ENCODE results near the gene CNTF. TPM values are rescaled to one million over a fixed set of nuclear protein-coding genes. Genes with fewer than 3 reads are reported as not detected.

CNTF gene
- total RNA-seq, 1 experiment from 2014 or later = 5.5 TPM

GRCh38 chr11:58639669-58640068 is 17.2 kb downstream of the CNTF start:
- Histone ChIP-seq H3K4me1 (ENCODE audit: insufficient read depth, low read length, poor library complexity, severe bottlenecking) (no peaks in the 10 kb centered on the region), H3K9me3 (ENCODE audit: low read depth, low read length, poor library complexity, severe bottlenecking) (no peaks in the 10 kb centered on the region), H3K4me3 (ENCODE audit: low read depth, low read length, poor library complexity, severe bottlenecking) (no peak overlapping the region), H3K36me3 (ENCODE audit: insufficient read depth, low read length, poor library complexity, severe bottlenecking) (no peaks in the 10 kb centered on the region), H3K27ac (ENCODE audit: low read depth, low read length, poor library complexity, severe bottlenecking) (no peak overlapping the region), H3K27me3 (replicated peaks; ENCODE audit: insufficient read depth, low read depth, low read length, poor library complexity) (no peaks in the 10 kb centered on the region)
- no peak for TF ChIP-seq EZH2 (IDR thresholded peaks at IDR 0.05; ENCODE audit: borderline replicate concordance, low read depth, low read length, poor library complexity, severe bottlenecking)
- TF ChIP-seq CTCF (conservative IDR thresholded peaks at IDR 0.05; ENCODE audit: low read depth, low read length) = no peak
- intact Hi-C loops (cut with micrococcal nuclease; ENCODE audit: unreplicated experiment) = no loop called here
- POLR2A ChIA-PET (ENCODE audit: low non-redundant PET) = no interaction called here
- no TSS peak for BruUV-seq (replicated peaks)
- no peak for DNase-seq (ENCODE audit: low spot score)
- CTCF ChIA-PET = no interaction called here

GRCh38 chr11:58640386-58641023 is 18.0 kb downstream of the CNTF start:
- BruUV-seq (replicated peaks) = no TSS peak
- Histone ChIP-seq H3K27ac (ENCODE audit: low read depth, low read length, poor library complexity, severe bottlenecking) (no peak overlapping the region), H3K36me3 (ENCODE audit: insufficient read depth, low read length, poor library complexity, severe bottlenecking) (no peaks in the 10 kb centered on the region), H3K27me3 (replicated peaks; ENCODE audit: insufficient read depth, low read depth, low read length, poor library complexity) (no peaks in the 10 kb centered on the region), H3K4me1 (ENCODE audit: insufficient read depth, low read length, poor library complexity, severe bottlenecking) (no peaks in the 10 kb centered on the region), H3K4me3 (ENCODE audit: low read depth, low read length, poor library complexity, severe bottlenecking) (no peak overlapping the region), H3K9me3 (ENCODE audit: low read depth, low read length, poor library complexity, severe bottlenecking) (no peaks in the 10 kb centered on the region)
- CTCF ChIA-PET = no interaction called here
- TF ChIP-seq CTCF (conservative IDR thresholded peaks at IDR 0.05; ENCODE audit: low read depth, low read length) (no peak), EZH2 (IDR thresholded peaks at IDR 0.05; ENCODE audit: borderline replicate concordance, low read depth, low read length, poor library complexity, severe bottlenecking) (no peak)
- POLR2A ChIA-PET (ENCODE audit: low non-redundant PET) = no interaction called here
- no peak for DNase-seq (ENCODE audit: low spot score)
- intact Hi-C loops (cut with micrococcal nuclease; ENCODE audit: unreplicated experiment) = no loop called here

- TF ChIP-seq CTCF (conservative IDR thresholded peaks at IDR 0.05; ENCODE audit: low read depth, low read length) (no peak), EZH2 (IDR thresholded peaks at IDR 0.05; ENCODE audit: borderline replicate concordance, low read depth, low read length, poor library complexity, severe bottlenecking) (no peak)
- ChIA-PET CTCF (no interaction called here), POLR2A (ENCODE audit: low non-redundant PET) (no interaction called here)
- no TSS peak for BruUV-seq (replicated peaks)
- Histone ChIP-seq H3K9me3 (ENCODE audit: low read depth, low read length, poor library complexity, severe bottlenecking) (no peaks in the 10 kb centered on the region), H3K27ac (ENCODE audit: low read depth, low read length, poor library complexity, severe bottlenecking) (no peak overlapping the region), H3K36me3 (ENCODE audit: insufficient read depth, low read length, poor library complexity, severe bottlenecking) (no peaks in the 10 kb centered on the region), H3K27me3 (replicated peaks; ENCODE audit: insufficient read depth, low read depth, low read length, poor library complexity) (no peaks in the 10 kb centered on the region), H3K4me1 (ENCODE audit: insufficient read depth, low read length, poor library complexity, severe bottlenecking) (no peaks in the 10 kb centered on the region), H3K4me3 (ENCODE audit: low read depth, low read length, poor library complexity, severe bottlenecking) (no peak overlapping the region)
- intact Hi-C loops (cut with micrococcal nuclease; ENCODE audit: unreplicated experiment) = no loop called here
- DNase-seq (ENCODE audit: low spot score) = no peak
Observed at GRCh38 chr11:58641341-58641740, 18.9 kb downstream of the CNTF start.

Data from A673 (cell line).